Esophagus squamous epithelium (tissue), 4 donors: ENCODE results near the gene NXPE4.

Source experiments
- CTCF ChIP-seq, 6 experiments: fragments of 450-650 bp in 4 of 6; fragments of 200-600 bp in 2 of 6; sonication (generic) in 2 of 6; IDR thresholded peaks; one replicate each; pipeline ENCODE4 v1.5.1; 2016 to 2019; ENCODE audit warnings: antibody characterized with exemption in 6 of 6, mild to moderate bottlenecking in 4 of 6, moderate library complexity in 4 of 6
- POLR2A ChIP-seq, 4 donors: fragments of 450-650 bp; IDR thresholded peaks; one replicate each; pipeline ENCODE4 v1.6.1; 2017; ENCODE audit warnings: antibody characterized with exemption in 4 of 4, mild to moderate bottlenecking in 4 of 4, moderate library complexity in 3 of 4

DNA sequence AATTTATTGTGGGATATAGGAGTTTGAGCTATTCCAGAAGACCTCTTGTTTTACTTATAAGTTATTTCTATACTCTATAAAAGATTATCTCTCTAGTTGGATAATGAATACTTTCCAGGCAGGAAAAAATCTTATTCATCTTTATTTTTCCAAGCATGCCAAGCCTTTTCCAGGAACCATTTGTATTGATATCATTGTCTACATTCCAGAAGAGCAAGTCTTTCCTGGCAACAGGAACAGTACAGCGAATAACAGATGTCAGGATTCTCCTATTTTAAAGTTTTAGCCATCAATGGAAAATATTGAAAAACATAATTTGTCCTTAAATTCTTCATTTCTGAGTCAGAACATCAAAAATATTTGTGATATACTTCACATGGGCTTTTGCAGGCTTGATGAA, 30.8 kb downstream of the NXPE4 start:
- TF ChIP-seq CTCF (IDR thresholded peaks at IDR 0.05) (no peak), POLR2A (IDR thresholded peaks at IDR 0.05) (no peak)
